CD4-positive, alpha-beta T cell treated with Interleukin-6 at 100 ng/mL for 8 hours (primary cell): ENCODE data around the gene APBA2.
"Not testable (repeated sequence)": the region's sequence is repeated elsewhere in the genome, so short reads cannot be mapped to it uniquely, and the experiment has no call there.

ENCODE experiments used
- DNase-seq: peaks from one replicate; pipeline ENCODE4 v3.0.0-alpha.2; 2020; ENCODE audit warnings: mixed read lengths, low spot score

APBA2 gene

GRCh38 chr15:28998511-28998910 lies 112.7 kb downstream of the APBA2 start:
- DNase-seq, result no peak

GRCh38 chr15:29003191-29003839 lies 117.5 kb downstream of the APBA2 start:
- no peak for DNase-seq

GRCh38 chr15:29003840-29004233 lies 118.1 kb downstream of the APBA2 start:
- DNase-seq, result no peak

GRCh38 chr15:29005931-29006330 lies 120.2 kb downstream of the APBA2 start:
- no peak for DNase-seq

GRCh38 chr15:29008846-29009245 lies 123.1 kb downstream of the APBA2 start:
- DNase-seq, result no peak

- no peak for DNase-seq
Measured at GRCh38 chr15:29012097-29012496, 126.3 kb downstream of the APBA2 start.

GRCh38 chr15:29014493-29014892 lies 128.7 kb downstream of the APBA2 start:
- DNase-seq, result no peak

GRCh38 chr15:29016518-29016917 lies 130.7 kb downstream of the APBA2 start:
- DNase-seq, result no peak

GRCh38 chr15:29018120-29018805 lies 132.5 kb downstream of the APBA2 start:
- no peak for DNase-seq

- DNase-seq, result no peak
Measured at GRCh38 chr15:29018995-29019976, 133.5 kb downstream of the APBA2 start.

- no peak for DNase-seq
Measured at GRCh38 chr15:29021857-29022256, 136.1 kb downstream of the APBA2 start.

- DNase-seq, result no peak
Measured at GRCh38 chr15:29024662-29025061, 138.9 kb downstream of the APBA2 start.

- not testable (repeated sequence) for DNase-seq
Measured at GRCh38 chr15:29025411-29025810, 139.6 kb downstream of the APBA2 start.

GRCh38 chr15:29028158-29028557 lies 142.4 kb downstream of the APBA2 start:
- DNase-seq, result not testable (repeated sequence)

GRCh38 chr15:29029651-29030195 lies 143.9 kb downstream of the APBA2 start:
- no peak for DNase-seq

GRCh38 chr15:29031502-29032228 lies 145.9 kb downstream of the APBA2 start:
- DNase-seq, result no peak

GRCh38 chr15:29032229-29032625 lies 146.5 kb downstream of the APBA2 start:
- no peak for DNase-seq

GRCh38 chr15:29032751-29033150 lies 147.0 kb downstream of the APBA2 start:
- no peak for DNase-seq

GRCh38 chr15:29034151-29034550 lies 148.4 kb downstream of the APBA2 start:
- DNase-seq, result no peak

GRCh38 chr15:29034593-29035335 lies 149.0 kb downstream of the APBA2 start:
- DNase-seq, result no peak
